Umbilical cord (tissue), 2 donors: ENCODE measurements around the gene PPIL4. TPM values are rescaled to one million over a fixed set of nuclear protein-coding genes. Genes with fewer than 3 reads are reported as not detected.

Experiments used
- DNase-seq: peaks from one replicate; pipeline ENCODE4 v3.0.0-alpha.2; 2015; ENCODE audit warnings: low spot score
- total RNA-seq: library from RNA; depleted of rRNA; stranded (reverse); fragments of >200 nt; gene quantifications from one replicate; pipeline ENCODE4 v1.2.3, GENCODE V29; 2014; ENCODE audit warnings: low replicate concordance; ENCODE audit not compliant: insufficient read depth

PPIL4 gene
- total RNA-seq, 1 donor from 2014 or later, result 46.7 TPM

DNA sequence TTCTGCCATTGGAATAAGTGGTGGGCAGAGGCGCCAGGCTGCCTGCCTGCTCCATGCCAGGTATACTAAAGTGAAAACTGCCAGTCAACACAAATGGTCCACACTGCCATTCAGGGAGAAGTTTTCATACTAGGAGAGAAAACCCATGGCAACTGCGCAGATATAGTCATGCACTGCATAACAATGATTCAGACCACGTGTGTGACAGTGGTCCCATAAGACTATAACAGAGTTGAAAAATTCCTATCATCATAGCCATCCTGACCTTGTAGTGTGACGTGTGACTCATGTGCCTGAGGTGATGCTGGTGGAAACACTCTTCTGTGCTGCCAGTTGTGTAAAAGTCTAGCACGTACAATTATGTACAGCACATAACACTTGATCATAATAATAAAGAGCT lies 86.1 kb downstream of the PPIL4 start:
- DNase-seq, result no peak

DNA sequence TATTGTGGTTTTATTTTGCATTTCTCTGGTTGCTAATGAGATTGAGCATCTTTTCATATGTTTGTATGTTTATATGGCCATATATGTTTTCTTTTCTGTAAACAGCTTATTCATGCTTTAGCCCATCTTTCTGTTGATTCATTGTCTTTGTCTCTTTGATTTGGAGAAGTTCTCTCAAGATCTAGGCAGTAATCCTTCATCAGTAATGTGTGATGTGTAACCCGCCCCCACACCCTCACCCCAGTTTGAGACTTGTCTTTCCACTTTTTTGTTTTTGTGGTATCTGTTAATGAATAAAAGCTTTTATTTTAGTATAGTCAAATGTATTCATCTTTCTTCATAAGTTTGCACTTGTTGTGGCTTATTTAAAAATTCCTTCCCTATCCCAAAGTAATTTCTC lies 87.0 kb downstream of the PPIL4 start:
- no peak for DNase-seq

DNA sequence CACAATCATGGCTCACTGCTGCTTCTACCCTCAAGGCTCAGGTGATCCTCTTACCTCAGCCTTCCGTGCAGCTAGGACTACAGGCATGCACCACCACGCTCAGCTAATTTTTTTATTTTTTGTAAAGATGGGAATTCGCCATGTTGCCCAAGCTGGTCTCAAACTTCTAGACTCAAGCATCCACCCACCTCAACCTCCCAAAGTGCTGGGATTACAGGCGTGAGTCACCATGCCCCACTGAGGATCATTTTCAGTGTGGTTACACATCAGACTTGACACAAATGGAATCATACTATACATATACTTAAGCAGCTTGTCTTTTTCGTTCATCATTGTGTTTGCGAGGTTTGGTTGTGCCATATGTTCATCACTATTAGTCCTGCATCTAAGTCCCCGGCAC lies 87.6 kb downstream of the PPIL4 start:
- no peak for DNase-seq

DNA sequence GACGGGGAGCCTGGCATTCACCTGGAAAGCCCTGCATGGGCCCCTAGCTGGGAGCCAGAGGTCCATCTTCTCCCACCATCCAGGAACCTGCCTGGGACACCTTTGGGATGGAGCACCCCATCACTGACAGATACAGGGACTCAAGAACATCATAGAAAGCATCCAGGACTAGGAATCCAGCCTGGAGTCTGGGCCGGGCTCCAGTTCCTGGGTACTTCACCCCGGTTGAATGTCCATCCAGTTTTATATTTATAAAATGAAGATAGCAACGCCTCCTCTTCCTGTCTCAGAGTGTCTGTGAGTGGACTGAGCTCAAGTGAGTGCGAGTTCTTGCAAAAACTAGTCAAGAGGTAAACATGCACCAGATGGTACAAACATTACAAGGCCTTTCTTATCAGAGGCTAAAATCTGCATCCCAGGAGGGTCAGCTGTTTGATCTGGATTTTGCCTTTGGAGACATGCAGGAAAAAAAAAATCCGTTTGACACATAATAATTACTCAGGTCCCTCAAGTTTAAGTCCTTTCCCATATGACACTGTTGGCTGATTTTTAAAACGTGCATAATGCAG lies 88.4 kb downstream of the PPIL4 start:
- no peak for DNase-seq

DNA sequence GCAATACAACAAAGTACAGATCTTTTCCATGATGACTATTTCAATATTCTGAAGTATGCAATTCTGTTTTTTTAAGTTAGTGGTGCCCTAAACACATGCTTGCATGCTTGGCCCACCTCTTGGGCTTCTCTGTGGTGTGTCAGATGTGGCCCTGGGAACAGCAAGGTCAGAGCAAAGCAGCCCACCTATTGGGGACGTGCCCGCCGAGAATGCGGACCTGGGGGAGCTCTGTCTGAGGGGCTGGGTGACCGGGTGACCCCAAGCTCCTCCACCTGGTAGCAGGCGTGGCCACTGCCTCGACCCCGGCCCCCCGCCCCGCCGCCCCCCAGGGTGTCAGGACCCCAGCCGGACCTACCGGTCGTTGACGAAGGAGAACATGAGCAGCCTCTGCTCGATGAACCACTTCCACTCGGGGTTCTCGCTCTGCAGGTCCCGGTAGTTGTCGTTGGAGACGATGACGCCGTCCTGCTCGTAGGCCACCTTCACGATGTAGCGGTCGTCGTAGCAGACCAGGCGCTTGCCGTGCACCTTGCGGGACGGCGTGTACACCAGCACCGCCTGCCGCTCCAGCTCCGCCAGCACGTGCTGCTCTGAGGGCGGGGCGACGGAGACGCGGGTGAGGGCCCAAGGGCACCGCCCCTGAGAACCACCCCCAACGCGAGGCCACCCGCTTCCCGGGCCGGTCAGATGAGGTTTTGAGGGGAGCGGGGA lies 89.4 kb downstream of the PPIL4 start:
- no peak for DNase-seq

DNA sequence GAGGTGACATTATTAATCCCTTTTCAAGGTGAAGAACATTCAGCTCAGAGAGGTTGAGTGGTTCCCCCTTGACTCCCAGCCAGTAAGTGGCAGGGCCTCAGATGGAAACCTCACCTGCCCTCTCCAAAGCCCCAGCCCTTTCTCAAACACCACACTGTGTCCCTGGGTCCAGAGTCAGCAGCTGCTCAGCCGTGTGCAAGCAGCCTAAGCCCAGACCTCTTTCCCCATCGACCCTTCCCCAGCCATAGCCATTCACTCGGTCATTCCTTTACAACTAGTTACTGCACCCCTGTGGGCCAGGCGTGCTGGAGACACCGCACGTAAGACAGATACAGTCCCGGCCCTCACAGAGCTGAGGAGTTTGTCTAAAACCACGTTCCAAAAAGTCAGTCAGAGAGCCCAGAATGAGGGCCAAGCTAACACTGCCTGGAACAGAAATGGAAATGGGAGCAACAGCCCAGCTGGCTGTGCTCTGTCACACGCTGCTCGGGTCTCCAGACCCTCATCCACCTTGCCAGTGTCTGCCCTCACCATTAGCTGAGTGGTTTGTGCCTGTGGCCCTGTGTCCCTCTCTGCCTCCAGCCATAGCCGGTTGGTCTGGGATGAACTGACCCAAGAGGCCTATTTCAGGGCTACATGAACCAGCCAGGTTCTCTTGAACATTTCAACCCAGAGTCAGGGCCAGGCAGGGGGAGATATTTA lies 90.7 kb downstream of the PPIL4 start:
- no peak for DNase-seq

Other genes starting within 250 kb of the PPIL4 start
- gene TAB2, start 228.3 kb downstream of the PPIL4 start, total RNA-seq, result 51.0 TPM
- 17.3 TPM for gene SUMO4, start 145.8 kb downstream of the PPIL4 start, total RNA-seq
- 5.5 TPM for gene ZC3H12D, start 61.0 kb downstream of the PPIL4 start, total RNA-seq
- gene GINM1, start 20.3 kb upstream of the PPIL4 start, total RNA-seq, result 69.8 TPM
- 27.2 TPM for gene KATNA1, start 102.7 kb upstream of the PPIL4 start, total RNA-seq
- 10.1 TPM for gene LATS1, start 172.1 kb upstream of the PPIL4 start, total RNA-seq
- gene NUP43, start 200.5 kb upstream of the PPIL4 start, total RNA-seq, result 30.6 TPM
- gene PCMT1, start 203.7 kb upstream of the PPIL4 start, total RNA-seq, result 74.4 TPM